ENCODE results near the gene FAM83C. TPM values are rescaled to one million over a fixed set of nuclear protein-coding genes. Genes with fewer than 3 reads are reported as not detected.

Gene FAM83C
- total RNA-seq, 1 experiment from 2014 or later, result not detected

GRCh38 chr20:35295674-35296073 lies 3.4 kb upstream of the FAM83C start:
- no peak overlapping the region for H3K4me3 ChIP-seq (ENCODE audit: low read length)
- H3F3A ChIP-seq (ENCODE audit: low read length, unreplicated experiment), result no peaks in the 10 kb centered on the region
- H3K4me2 ChIP-seq (ENCODE audit: low read length), result no peak overlapping the region
- H3K4me1 ChIP-seq (ENCODE audit: insufficient read depth, low read length), result peaks cover 9% of the 10 kb centered on the region
- H3K9me3 ChIP-seq (ENCODE audit: low read length), result no peaks in the 10 kb centered on the region
- no peaks in the 10 kb centered on the region for H3K36me3 ChIP-seq (ENCODE audit: low read depth, low read length)
- H2AFZ ChIP-seq (ENCODE audit: low read length), result no peak overlapping the region
- TF ChIP-seq EZH2phosphoT487 (IDR thresholded peaks at IDR 0.05; ENCODE audit: borderline replicate concordance, low read length) (no peak), CTCF (conservative IDR thresholded peaks at IDR 0.05; ENCODE audit: low read depth, low read length) (no peak), EZH2 (IDR thresholded peaks at IDR 0.05; ENCODE audit: low read length, unreplicated experiment) (no peak)
- POLR2A ChIA-PET (ENCODE audit: unreplicated experiment), result no interaction called here
- no peak overlapping the region for H3K27ac ChIP-seq (ENCODE audit: low read length)
- CTCF ChIA-PET, result no interaction called here
- no peak overlapping the region for H3K9ac ChIP-seq (ENCODE audit: low read length)
- H3K27me3 ChIP-seq (ENCODE audit: low read length), result no peaks in the 10 kb centered on the region
- H4K20me1 ChIP-seq (ENCODE audit: low read length), result no peaks in the 10 kb centered on the region
- no peaks in the 10 kb centered on the region for H3K9me2 ChIP-seq (replicated peaks; ENCODE audit: low read length)
- no TSS peak for BruUV-seq (replicated peaks)
- intact Hi-C loops (cut with micrococcal nuclease), result no loop called here
- ATAC-seq (no peak), DNase-seq (no peak)
- H3K79me2 ChIP-seq (ENCODE audit: low read length), result no peaks in the 10 kb centered on the region

- Histone ChIP-seq H4K20me1 (ENCODE audit: low read length) (no peaks in the 10 kb centered on the region), H3F3A (ENCODE audit: low read length, unreplicated experiment) (no peaks in the 10 kb centered on the region), H3K79me2 (ENCODE audit: low read length) (no peaks in the 10 kb centered on the region), H3K9me2 (replicated peaks; ENCODE audit: low read length) (no peaks in the 10 kb centered on the region), H3K4me2 (ENCODE audit: low read length) (no peak overlapping the region), H3K27me3 (ENCODE audit: low read length) (no peaks in the 10 kb centered on the region), H3K9me3 (ENCODE audit: low read length) (no peaks in the 10 kb centered on the region), H3K4me1 (ENCODE audit: insufficient read depth, low read length) (peaks cover 9% of the 10 kb centered on the region), H2AFZ (ENCODE audit: low read length) (no peak overlapping the region), H3K27ac (ENCODE audit: low read length) (no peak overlapping the region), H3K36me3 (ENCODE audit: low read depth, low read length) (no peaks in the 10 kb centered on the region), H3K4me3 (ENCODE audit: low read length) (no peak overlapping the region), H3K9ac (ENCODE audit: low read length) (no peak overlapping the region)
- CTCF ChIA-PET, result no interaction called here
- intact Hi-C loops (cut with micrococcal nuclease), result no loop called here
- POLR2A ChIA-PET (ENCODE audit: unreplicated experiment), result no interaction called here
- ATAC-seq, result no peak
- no TSS peak for BruUV-seq (replicated peaks)
- TF ChIP-seq CTCF (conservative IDR thresholded peaks at IDR 0.05; ENCODE audit: low read depth, low read length) (no peak), EZH2phosphoT487 (IDR thresholded peaks at IDR 0.05; ENCODE audit: borderline replicate concordance, low read length) (no peak), EZH2 (IDR thresholded peaks at IDR 0.05; ENCODE audit: low read length, unreplicated experiment) (no peak)
- no peak for DNase-seq
Observed at GRCh38 chr20:35295058-35295457, 2.8 kb upstream of the FAM83C start.

GRCh38 chr20:35294293-35294685 lies 2.1 kb upstream of the FAM83C start:
- peaks cover 9% of the 10 kb centered on the region for H3K4me1 ChIP-seq (ENCODE audit: insufficient read depth, low read length)
- H3K4me2 ChIP-seq (ENCODE audit: low read length), result no peak overlapping the region
- no peak overlapping the region for H3K27ac ChIP-seq (ENCODE audit: low read length)
- no peaks in the 10 kb centered on the region for H3F3A ChIP-seq (ENCODE audit: low read length, unreplicated experiment)
- H3K9me2 ChIP-seq (replicated peaks; ENCODE audit: low read length), result no peaks in the 10 kb centered on the region
- no peaks in the 10 kb centered on the region for H3K79me2 ChIP-seq (ENCODE audit: low read length)
- H3K36me3 ChIP-seq (ENCODE audit: low read depth, low read length), result no peaks in the 10 kb centered on the region
- H3K9me3 ChIP-seq (ENCODE audit: low read length), result no peaks in the 10 kb centered on the region
- no peak overlapping the region for H3K9ac ChIP-seq (ENCODE audit: low read length)
- no peak overlapping the region for H2AFZ ChIP-seq (ENCODE audit: low read length)
- no TSS peak for BruUV-seq (replicated peaks)
- intact Hi-C loops (cut with micrococcal nuclease), result no loop called here
- H3K4me3 ChIP-seq (ENCODE audit: low read length), result no peak overlapping the region
- DNase-seq (no peak), ATAC-seq (no peak)
- no peaks in the 10 kb centered on the region for H4K20me1 ChIP-seq (ENCODE audit: low read length)
- POLR2A ChIA-PET (ENCODE audit: unreplicated experiment), result no interaction called here
- no peak for TF ChIP-seq EZH2phosphoT487 (IDR thresholded peaks at IDR 0.05; ENCODE audit: borderline replicate concordance, low read length)
- TF ChIP-seq EZH2 (IDR thresholded peaks at IDR 0.05; ENCODE audit: low read length, unreplicated experiment), result no peak
- TF ChIP-seq CTCF (conservative IDR thresholded peaks at IDR 0.05; ENCODE audit: low read depth, low read length), result no peak
- H3K27me3 ChIP-seq (ENCODE audit: low read length), result no peaks in the 10 kb centered on the region
- CTCF ChIA-PET, result no interaction called here
